ENCODE measurements around the gene TSNAX. TPM values are rescaled to one million over a fixed set of nuclear protein-coding genes. Genes with fewer than 3 reads are reported as not detected.

The TSNAX gene
- total and polyA plus RNA-seq, 9 of the 15 experiments (the other 6 are each of a cell fraction or from before 2014, with no cell fraction given), result 33.8 to 102 (median 61.2) TPM

- Histone ChIP-seq H3K27me3 (ENCODE audit: control insufficient read depth in 2 of 2, insufficient read depth in 2 of 2, low read length in 2 of 2) (peaks cover 27 to 46% of the 10 kb centered on the region in 2 experiments), H3K4me3 (no peak overlapping the region), H3K4me2 (ENCODE audit: insufficient read depth, low read length) (no peak overlapping the region), H3K27ac (ENCODE audit: extremely low read depth, low read depth, low read length) (no peak overlapping the region), H3K9me3 (replicated peaks; ENCODE audit: control insufficient read depth, insufficient read depth, low read depth, low read length) (no peaks in the 10 kb centered on the region), H3K4me1 (replicated peaks in 1 of 2; ENCODE audit: control insufficient read depth in 2 of 2, insufficient read depth in 2 of 2, low read length in 2 of 2) (no peaks in the 10 kb centered on the region; a peak in 1 of 5 replicates), H3K36me3 (ENCODE audit: control insufficient read depth, insufficient read depth, low read length) (no peaks in the 10 kb centered on the region), H3K9me1 (ENCODE audit: control insufficient read depth, insufficient read depth, low read length) (no peaks in the 10 kb centered on the region), H4K20me1 (replicated peaks; ENCODE audit: control insufficient read depth, insufficient read depth, low read length) (no peaks in the 10 kb centered on the region), H3K9ac (ENCODE audit: insufficient read depth in 1 of 2, low read depth in 2 of 2, low read length in 2 of 2) (no peak overlapping the region), H3K79me2 (ENCODE audit: control insufficient read depth, insufficient read depth, low read length) (no peaks in the 10 kb centered on the region), H2AFZ (ENCODE audit: low read depth, low read length) (no peak overlapping the region)
- DNase-seq (ENCODE audit: extremely low read depth in 1 of 4, low spot score in 3 of 4), result no peak
- WGBS (ENCODE audit: insufficient coverage, low coverage, missing lambda C conversion rate), result 1% methylated on average over 5 of the region's 5 CpGs
- intact Hi-C loops (cut with micrococcal nuclease), result no loop called here
- CTCF ChIA-PET (ENCODE audit: low intra/inter-chr PET ratio), result no interaction called here
- ATAC-seq, result no peak
- BruUV-seq (replicated peaks), result no TSS peak
- TF ChIP-seq TCF3 (CRISPR knock-in tag; IDR thresholded peaks at IDR 0.05) (no peak), HOXB6 (CRISPR knock-in tag; IDR thresholded peaks at IDR 0.05; ENCODE audit: borderline replicate concordance) (no peak), SRSF1 (IDR thresholded peaks at IDR 0.05; ENCODE audit: low read depth, low read length) (no peak)
- POLR2A ChIA-PET, result no interaction called here
- in situ Hi-C loops (cut with MboI), result no loop called here
- FAIRE-seq, result no peak
These were observed 83.4 kb downstream of the TSNAX start for GRCh38 chr1:231611851-231612250.

DNA sequence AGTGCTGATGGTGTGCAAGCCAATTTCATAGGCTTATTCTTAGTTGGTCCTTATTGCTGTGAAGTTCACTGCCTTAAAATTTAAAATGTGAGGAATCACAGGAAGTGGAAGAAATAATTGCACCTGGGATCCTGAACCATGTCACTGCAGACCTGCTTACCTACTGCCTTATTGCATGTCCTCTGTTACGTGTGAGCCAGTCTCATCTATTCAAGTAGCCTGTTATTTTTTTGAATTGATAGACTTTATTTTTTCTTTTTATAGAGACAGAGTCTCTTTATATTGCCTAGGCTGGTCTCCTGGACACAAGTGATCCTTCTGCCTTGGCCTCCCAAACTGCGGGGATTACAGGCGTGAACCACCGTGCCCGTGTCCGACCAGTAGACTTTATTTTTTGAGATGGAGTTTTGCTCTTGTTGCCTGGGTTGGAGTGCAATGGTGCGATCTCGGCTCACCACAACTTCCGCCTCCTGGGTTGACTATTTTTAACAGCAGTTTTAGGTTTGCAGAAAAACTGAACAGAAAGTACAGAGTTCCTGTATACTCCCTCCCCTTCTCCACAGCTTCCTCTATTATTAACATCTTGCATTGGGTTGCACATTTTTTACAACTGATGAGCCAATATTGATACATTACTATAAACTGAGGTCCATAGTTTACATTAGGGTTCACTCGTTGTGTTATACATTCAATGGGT lies 84.1 kb downstream of the TSNAX start:
- Histone ChIP-seq H3K4me3 (no peak overlapping the region), H4K20me1 (replicated peaks; ENCODE audit: control insufficient read depth, insufficient read depth, low read length) (no peaks in the 10 kb centered on the region), H3K27me3 (ENCODE audit: control insufficient read depth in 2 of 2, insufficient read depth in 2 of 2, low read length in 2 of 2) (peaks cover 27 to 45% of the 10 kb centered on the region in 2 experiments), H3K79me2 (ENCODE audit: control insufficient read depth, insufficient read depth, low read length) (no peaks in the 10 kb centered on the region), H3K9ac (ENCODE audit: insufficient read depth in 1 of 2, low read depth in 2 of 2, low read length in 2 of 2) (no peak overlapping the region), H3K9me1 (ENCODE audit: control insufficient read depth, insufficient read depth, low read length) (no peaks in the 10 kb centered on the region), H3K36me3 (ENCODE audit: control insufficient read depth, insufficient read depth, low read length) (no peaks in the 10 kb centered on the region), H3K4me1 (replicated peaks in 1 of 2; ENCODE audit: control insufficient read depth in 2 of 2, insufficient read depth in 2 of 2, low read length in 2 of 2) (no peaks in the 10 kb centered on the region; a peak in 1 of 5 replicates), H3K27ac (ENCODE audit: extremely low read depth, low read depth, low read length) (no peak overlapping the region), H3K9me3 (replicated peaks; ENCODE audit: control insufficient read depth, insufficient read depth, low read depth, low read length) (no peaks in the 10 kb centered on the region), H3K4me2 (ENCODE audit: insufficient read depth, low read length) (no peak overlapping the region), H2AFZ (ENCODE audit: low read depth, low read length) (no peak overlapping the region)
- ChIA-PET CTCF (ENCODE audit: low intra/inter-chr PET ratio) (no interaction called here), POLR2A (no interaction called here)
- ATAC-seq (no peak), DNase-seq (ENCODE audit: extremely low read depth in 1 of 4, low spot score in 3 of 4) (no peak), FAIRE-seq (no peak)
- BruUV-seq (replicated peaks), result no TSS peak
- in situ Hi-C loops (cut with MboI), result no loop called here
- no peak for TF ChIP-seq ATF2 (CRISPR knock-in tag; IDR thresholded peaks at IDR 0.05)
- no peak for TF ChIP-seq CSDE1 (IDR thresholded peaks at IDR 0.05)
- no peak for TF ChIP-seq ZC3H11A (IDR thresholded peaks at IDR 0.05; ENCODE audit: low read depth, low read length)
- no peak for TF ChIP-seq ZNF561 (CRISPR knock-in tag; conservative IDR thresholded peaks at IDR 0.05)
- TF ChIP-seq NFE2L1 (tag; IDR thresholded peaks at IDR 0.05; ENCODE audit: borderline replicate concordance, low read depth), result no peak
- TF ChIP-seq, protein P1, sequence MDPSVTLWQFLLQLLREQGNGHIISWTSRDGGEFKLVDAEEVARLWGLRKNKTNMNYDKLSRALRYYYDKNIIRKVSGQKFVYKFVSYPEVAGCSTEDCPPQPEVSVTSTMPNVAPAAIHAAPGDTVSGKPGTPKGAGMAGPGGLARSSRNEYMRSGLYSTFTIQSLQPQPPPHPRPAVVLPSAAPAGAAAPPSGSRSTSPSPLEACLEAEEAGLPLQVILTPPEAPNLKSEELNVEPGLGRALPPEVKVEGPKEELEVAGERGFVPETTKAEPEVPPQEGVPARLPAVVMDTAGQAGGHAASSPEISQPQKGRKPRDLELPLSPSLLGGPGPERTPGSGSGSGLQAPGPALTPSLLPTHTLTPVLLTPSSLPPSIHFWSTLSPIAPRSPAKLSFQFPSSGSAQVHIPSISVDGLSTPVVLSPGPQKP (CRISPR knock-in tag; IDR thresholded peaks at IDR 0.05), result no peak
- no peak for TF ChIP-seq ZNF354B (CRISPR knock-in tag; IDR thresholded peaks at IDR 0.05)
- TF ChIP-seq FOXM1 (IDR thresholded peaks at IDR 0.05; ENCODE audit: low read depth), result no peak
- TF ChIP-seq FOXM1 (CRISPR knock-in tag; IDR thresholded peaks at IDR 0.05; ENCODE audit: low read depth), result no peak
- no peak for TF ChIP-seq HCFC1 (IDR thresholded peaks at IDR 0.05; ENCODE audit: low read depth, low read length)
- no peak for TF ChIP-seq CREM (IDR thresholded peaks at IDR 0.05; ENCODE audit: low read depth)
- no peak for TF ChIP-seq PRPF4 (IDR thresholded peaks at IDR 0.05; ENCODE audit: insufficient read depth, low read depth, low read length, poor library complexity, severe bottlenecking)
- WGBS (ENCODE audit: insufficient coverage, low coverage, missing lambda C conversion rate), result 3% methylated on average over 10 of the region's 10 CpGs
- intact Hi-C loops (cut with micrococcal nuclease), result no loop called here
